Activated T-cell treated with anti-CD3 and anti-CD28 coated beads, Interleukin-2, amount 50 U/mL, for 72 hours (primary cell): Measurements from ENCODE around the gene PDZRN4. TPM values are rescaled to one million over a fixed set of nuclear protein-coding genes. Genes with fewer than 3 reads are reported as not detected.
"Not testable (repeated sequence)": the region's sequence is repeated elsewhere in the genome, so short reads cannot be mapped to it uniquely, and the experiment has no call there.

ENCODE experiments used
- ATAC-seq, 2 donors: fragments of 150-1000 bp; cut with Tn5 transposase; replicated peaks in 1 of 2; 2 replicates each; pipeline ENCODE4 v1.10.0; 2021; ENCODE audit warnings: moderate library complexity in 2 of 2, mild to moderate bottlenecking in 1 of 2
- DNase-seq, 2 donors: peaks; one replicate each; pipeline ENCODE4 v3.0.0; 2021 to 2022; ENCODE audit warnings: mixed read lengths in 1 of 2
- H3K27ac Mint-ChIP-seq: one replicate; pipeline ENCODE4 v1.8.0; 2022; ENCODE audit warnings: mild to moderate bottlenecking, moderate library complexity, mixed read lengths
- H3K27me3 Mint-ChIP-seq: one replicate; pipeline ENCODE4 v1.8.0; 2022; ENCODE audit warnings: low read depth, mixed read lengths
- H3K36me3 Mint-ChIP-seq, 2 donors: one replicate each; pipeline ENCODE4 v1.8.0; 2022; ENCODE audit warnings: mixed read lengths in 2 of 2, mild to moderate bottlenecking in 1 of 2; ENCODE audit not compliant: insufficient read depth in 2 of 2
- H3K4me1 Mint-ChIP-seq: one replicate; pipeline ENCODE4 v1.8.0; 2022; ENCODE audit warnings: low read depth, mixed read lengths
- H3K4me3 Mint-ChIP-seq, 2 donors: one replicate each; pipeline ENCODE4 v1.8.0; 2022; ENCODE audit warnings: mild to moderate bottlenecking in 2 of 2, mixed read lengths in 2 of 2, moderate library complexity in 2 of 2
- H3K9me3 Mint-ChIP-seq, 2 donors: one replicate each; pipeline ENCODE4 v1.8.0; 2022; ENCODE audit warnings: mixed read lengths in 2 of 2
- total RNA-seq, 2 donors: library from RNA; stranded (reverse); gene quantifications; one replicate each; pipeline ENCODE4 v1.2.3, GENCODE V29; 2022

Gene PDZRN4
- total RNA-seq, 2 donors from 2014 or later: not detected

GRCh38 chr12:41224066-41224465 is 35.9 kb downstream of the PDZRN4 start:
- no peaks in the 10 kb centered on the region for H3K36me3 Mint-ChIP-seq

GRCh38 chr12:41225179-41225578 is 37.1 kb downstream of the PDZRN4 start:
- ATAC-seq (no peak), DNase-seq (no peak)
- Mint-ChIP-seq H3K9me3 (no peaks in the 10 kb centered on the region), H3K27me3 (no peaks in the 10 kb centered on the region), H3K4me3 (no peak overlapping the region), H3K36me3 (no peaks in the 10 kb centered on the region), H3K4me1 (no peaks in the 10 kb centered on the region), H3K27ac (no peak overlapping the region)

More at GRCh38 chr12:41224066-41224465, 35.9 kb downstream of the PDZRN4 start:
- H3K27ac Mint-ChIP-seq: no peak overlapping the region
- DNase-seq (no peak), ATAC-seq (no peak)
- no peaks in the 10 kb centered on the region for H3K27me3 Mint-ChIP-seq
- no peaks in the 10 kb centered on the region for H3K9me3 Mint-ChIP-seq
- H3K4me3 Mint-ChIP-seq: no peak overlapping the region
- H3K4me1 Mint-ChIP-seq: no peaks in the 10 kb centered on the region

GRCh38 chr12:41228066-41228820 is 40.1 kb downstream of the PDZRN4 start:
- H3K4me1 Mint-ChIP-seq: no peaks in the 10 kb centered on the region
- ATAC-seq (no peak), DNase-seq (no peak)
- H3K4me3 Mint-ChIP-seq: no peak overlapping the region
- H3K36me3 Mint-ChIP-seq: no peaks in the 10 kb centered on the region
- no peaks in the 10 kb centered on the region for H3K27me3 Mint-ChIP-seq
- no peaks in the 10 kb centered on the region for H3K9me3 Mint-ChIP-seq
- no peak overlapping the region for H3K27ac Mint-ChIP-seq

- H3K27ac Mint-ChIP-seq: no peak overlapping the region
- ATAC-seq (no peak), DNase-seq (no peak)
- no peaks in the 10 kb centered on the region for H3K27me3 Mint-ChIP-seq
- no peaks in the 10 kb centered on the region for H3K4me1 Mint-ChIP-seq
- no peak overlapping the region for H3K4me3 Mint-ChIP-seq
- H3K9me3 Mint-ChIP-seq: no peaks in the 10 kb centered on the region
- H3K36me3 Mint-ChIP-seq: no peaks in the 10 kb centered on the region
Measured at GRCh38 chr12:41230756-41231155, 42.6 kb downstream of the PDZRN4 start.

GRCh38 chr12:41234692-41235091 is 46.6 kb downstream of the PDZRN4 start:
- DNase-seq (no peak), ATAC-seq (no peak)
- Mint-ChIP-seq H3K36me3 (no peaks in the 10 kb centered on the region), H3K4me1 (no peaks in the 10 kb centered on the region), H3K9me3 (peaks cover 0 to 3% of the 10 kb centered on the region in 2 donors), H3K4me3 (no peak overlapping the region), H3K27me3 (no peaks in the 10 kb centered on the region), H3K27ac (no peak overlapping the region)

GRCh38 chr12:41242603-41243002 is 54.5 kb downstream of the PDZRN4 start:
- ATAC-seq: no peak
- H3K27ac Mint-ChIP-seq: no peak overlapping the region

GRCh38 chr12:41248391-41248790 is 60.3 kb downstream of the PDZRN4 start:
- Mint-ChIP-seq H3K4me3 (no peak overlapping the region), H3K27me3 (no peaks in the 10 kb centered on the region), H3K9me3 (no peaks in the 10 kb centered on the region), H3K36me3 (no peaks in the 10 kb centered on the region), H3K27ac (no peak overlapping the region), H3K4me1 (no peaks in the 10 kb centered on the region)
- DNase-seq (no peak), ATAC-seq (no peak)

More at GRCh38 chr12:41242603-41243002, 54.5 kb downstream of the PDZRN4 start:
- Mint-ChIP-seq H3K36me3 (no peaks in the 10 kb centered on the region), H3K9me3 (peaks cover 0 to 3% of the 10 kb centered on the region in 2 donors), H3K27me3 (no peaks in the 10 kb centered on the region), H3K4me1 (no peaks in the 10 kb centered on the region), H3K4me3 (no peak overlapping the region)
- no peak for DNase-seq

- DNase-seq: no peak
- no peaks in the 10 kb centered on the region for H3K27me3 Mint-ChIP-seq
- no peak overlapping the region for H3K27ac Mint-ChIP-seq
Measured at GRCh38 chr12:41250748-41251147, 62.6 kb downstream of the PDZRN4 start.

GRCh38 chr12:41254004-41254914 is 66.1 kb downstream of the PDZRN4 start:
- no peak overlapping the region for H3K4me3 Mint-ChIP-seq
- ATAC-seq: no peak
- peaks cover 0 to 2% of the 10 kb centered on the region in 2 donors for H3K9me3 Mint-ChIP-seq
- no peak for DNase-seq
- no peaks in the 10 kb centered on the region for H3K36me3 Mint-ChIP-seq
- no peaks in the 10 kb centered on the region for H3K4me1 Mint-ChIP-seq
- no peak overlapping the region for H3K27ac Mint-ChIP-seq
- no peaks in the 10 kb centered on the region for H3K27me3 Mint-ChIP-seq

More at GRCh38 chr12:41250748-41251147, 62.6 kb downstream of the PDZRN4 start:
- Mint-ChIP-seq H3K4me3 (no peak overlapping the region), H3K4me1 (no peaks in the 10 kb centered on the region), H3K36me3 (no peaks in the 10 kb centered on the region), H3K9me3 (peaks cover 0 to 2% of the 10 kb centered on the region in 2 donors)
- ATAC-seq: no peak

GRCh38 chr12:41263196-41263595 is 75.1 kb downstream of the PDZRN4 start:
- H3K27me3 Mint-ChIP-seq, DNase-seq, H3K4me3 Mint-ChIP-seq, H3K9me3 Mint-ChIP-seq, ATAC-seq, H3K36me3 Mint-ChIP-seq, H3K4me1 Mint-ChIP-seq, H3K27ac Mint-ChIP-seq: not testable (repeated sequence)

- DNase-seq: no peak
- ATAC-seq: no peak
- H3K9me3 Mint-ChIP-seq: no peaks in the 10 kb centered on the region
- H3K4me3 Mint-ChIP-seq: no peak overlapping the region
- H3K4me1 Mint-ChIP-seq: no peaks in the 10 kb centered on the region
- no peaks in the 10 kb centered on the region for H3K36me3 Mint-ChIP-seq
- H3K27ac Mint-ChIP-seq: no peak overlapping the region
- H3K27me3 Mint-ChIP-seq: no peaks in the 10 kb centered on the region
Measured at GRCh38 chr12:41264281-41264680, 76.2 kb downstream of the PDZRN4 start.

- H3K4me1 Mint-ChIP-seq: no peaks in the 10 kb centered on the region
- H3K27me3 Mint-ChIP-seq: no peaks in the 10 kb centered on the region
- H3K27ac Mint-ChIP-seq: no peak overlapping the region
- H3K4me3 Mint-ChIP-seq: no peak overlapping the region
- no peaks in the 10 kb centered on the region for H3K9me3 Mint-ChIP-seq
- H3K36me3 Mint-ChIP-seq: no peaks in the 10 kb centered on the region
- ATAC-seq: no peak
- no peak for DNase-seq
Measured at GRCh38 chr12:41269056-41269455, 80.9 kb downstream of the PDZRN4 start.

- ATAC-seq (no peak), DNase-seq (no peak)
- Mint-ChIP-seq H3K4me3 (no peak overlapping the region), H3K9me3 (no peaks in the 10 kb centered on the region), H3K4me1 (no peaks in the 10 kb centered on the region), H3K27ac (no peak overlapping the region), H3K27me3 (no peaks in the 10 kb centered on the region), H3K36me3 (no peaks in the 10 kb centered on the region)
Measured at GRCh38 chr12:41271489-41271888, 83.4 kb downstream of the PDZRN4 start.
